GM19452 (cell line): ENCODE measurements around the gene ARFIP1.

ENCODE experiments used
- ATAC-seq: cut with Tn5 transposase; IDR thresholded peaks from one replicate; pipeline ENCODE4 v1.9.1; 2021; ENCODE audit not compliant: unreplicated experiment

The ARFIP1 gene

GRCh38 chr4:152784490-152785350 lies 5.0 kb downstream of the ARFIP1 start:
- ATAC-seq = no peak

GRCh38 chr4:152785639-152786615 lies 6.2 kb downstream of the ARFIP1 start:
- no peak for ATAC-seq

- ATAC-seq = no peak
These were observed 6.9 kb downstream of the ARFIP1 start for GRCh38 chr4:152786627-152787026.

GRCh38 chr4:152795891-152796290 lies 16.1 kb downstream of the ARFIP1 start:
- no peak for ATAC-seq

GRCh38 chr4:152803541-152803940 lies 23.8 kb downstream of the ARFIP1 start:
- ATAC-seq = no peak

- no peak for ATAC-seq
These were observed 25.4 kb downstream of the ARFIP1 start for GRCh38 chr4:152805071-152805650.

- no peak for ATAC-seq
These were observed 26.1 kb downstream of the ARFIP1 start for GRCh38 chr4:152805818-152806217.

- ATAC-seq = no peak
These were observed 26.9 kb downstream of the ARFIP1 start for GRCh38 chr4:152806501-152807125.

GRCh38 chr4:152807294-152807829 lies 27.6 kb downstream of the ARFIP1 start:
- ATAC-seq = no peak

- no peak for ATAC-seq
These were observed 28.9 kb downstream of the ARFIP1 start for GRCh38 chr4:152808670-152809069.

- no peak for ATAC-seq
These were observed 31.0 kb downstream of the ARFIP1 start for GRCh38 chr4:152810715-152811287.

GRCh38 chr4:152815078-152815477 lies 35.3 kb downstream of the ARFIP1 start:
- no peak for ATAC-seq

GRCh38 chr4:152817331-152817730 lies 37.6 kb downstream of the ARFIP1 start:
- ATAC-seq = no peak

GRCh38 chr4:152819026-152819645 lies 39.4 kb downstream of the ARFIP1 start:
- ATAC-seq = no peak

GRCh38 chr4:152820073-152820472 lies 40.3 kb downstream of the ARFIP1 start:
- no peak for ATAC-seq

- no peak for ATAC-seq
These were observed 42.6 kb downstream of the ARFIP1 start for GRCh38 chr4:152822323-152822722.

- ATAC-seq = no peak
These were observed 44.8 kb downstream of the ARFIP1 start for GRCh38 chr4:152824561-152824960.

GRCh38 chr4:152825336-152825735 lies 45.6 kb downstream of the ARFIP1 start:
- no peak for ATAC-seq

- ATAC-seq = no peak
These were observed 48.4 kb downstream of the ARFIP1 start for GRCh38 chr4:152828122-152828521.

GRCh38 chr4:152831416-152831815 lies 51.7 kb downstream of the ARFIP1 start:
- no peak for ATAC-seq
